ENCODE data around the gene NUP214.
"Not testable (repeated sequence)": the region's sequence is repeated elsewhere in the genome, so short reads cannot be mapped to it uniquely, and the experiment has no call there.

- TF ChIP-seq, protein P1, sequence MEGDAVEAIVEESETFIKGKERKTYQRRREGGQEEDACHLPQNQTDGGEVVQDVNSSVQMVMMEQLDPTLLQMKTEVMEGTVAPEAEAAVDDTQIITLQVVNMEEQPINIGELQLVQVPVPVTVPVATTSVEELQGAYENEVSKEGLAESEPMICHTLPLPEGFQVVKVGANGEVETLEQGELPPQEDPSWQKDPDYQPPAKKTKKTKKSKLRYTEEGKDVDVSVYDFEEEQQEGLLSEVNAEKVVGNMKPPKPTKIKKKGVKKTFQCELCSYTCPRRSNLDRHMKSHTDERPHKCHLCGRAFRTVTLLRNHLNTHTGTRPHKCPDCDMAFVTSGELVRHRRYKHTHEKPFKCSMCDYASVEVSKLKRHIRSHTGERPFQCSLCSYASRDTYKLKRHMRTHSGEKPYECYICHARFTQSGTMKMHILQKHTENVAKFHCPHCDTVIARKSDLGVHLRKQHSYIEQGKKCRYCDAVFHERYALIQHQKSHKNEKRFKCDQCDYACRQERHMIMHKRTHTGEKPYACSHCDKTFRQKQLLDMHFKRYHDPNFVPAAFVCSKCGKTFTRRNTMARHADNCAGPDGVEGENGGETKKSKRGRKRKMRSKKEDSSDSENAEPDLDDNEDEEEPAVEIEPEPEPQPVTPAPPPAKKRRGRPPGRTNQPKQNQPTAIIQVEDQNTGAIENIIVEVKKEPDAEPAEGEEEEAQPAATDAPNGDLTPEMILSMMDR (IDR thresholded peaks at IDR 0.05): not testable (repeated sequence)
- not testable (repeated sequence) for TF ChIP-seq POLR2AphosphoS5 (IDR thresholded peaks at IDR 0.05; ENCODE audit: insufficient read depth in 1 of 2, low read depth in 1 of 2)
Measured at GRCh38 chr9:131115360-131115742, 10.0 kb upstream of the NUP214 start.

Measured in vagina (tissue), 2 donors.